Measurements from ENCODE around the gene NAA10.

Gene NAA10

GRCh38 chrX:153919281-153919680, 15.6 kb downstream of the NAA10 start:
- H3K27me3 ChIP-seq (ENCODE audit: control insufficient read depth in 1 of 2, insufficient read depth in 1 of 2, low read length in 2 of 2) = peaks cover 0 to 70% of the 10 kb centered on the region in 2 experiments
- no peak overlapping the region for H3K4ac ChIP-seq (ENCODE audit: low read depth in 1 of 2, low read length in 2 of 2)
- H4K91ac ChIP-seq (ENCODE audit: low read length) = no peak overlapping the region
- H2AFZ ChIP-seq (ENCODE audit: low read depth, low read length) = no peak overlapping the region
- peaks cover 3% of the 10 kb centered on the region for H3K4me1 ChIP-seq (ENCODE audit: control insufficient read depth, insufficient read depth, low read depth, low read length)
- H2BK12ac ChIP-seq (ENCODE audit: low read length in 2 of 2) = no peak overlapping the region
- H3K14ac ChIP-seq (ENCODE audit: low read length in 2 of 2) = no peak overlapping the region
- no peak overlapping the region for H3K23ac ChIP-seq (ENCODE audit: low read length in 2 of 2)
- no peak for DNase-seq
- H2BK120ac ChIP-seq (ENCODE audit: low read depth, low read length) = no peak overlapping the region
- H3K36me3 ChIP-seq (ENCODE audit: control insufficient read depth in 1 of 2, insufficient read depth in 2 of 2, low read depth in 1 of 2, low read length in 2 of 2) = no peaks in the 10 kb centered on the region
- no peak overlapping the region for H2BK5ac ChIP-seq (ENCODE audit: low read depth, low read length, poor library complexity, severe bottlenecking)
- no peak overlapping the region for H4K8ac ChIP-seq (ENCODE audit: low read length)
- no peak overlapping the region for H3K9ac ChIP-seq (ENCODE audit: low read length)
- WGBS = 94% methylated on average over 13 of the region's 13 CpGs
- H3K18ac ChIP-seq (ENCODE audit: low read depth in 1 of 2, low read length in 2 of 2) = no peak overlapping the region
- no peaks in the 10 kb centered on the region for H3K79me1 ChIP-seq (replicated peaks; ENCODE audit: low read length, poor library complexity, severe bottlenecking)
- no peak overlapping the region for H3K27ac ChIP-seq (ENCODE audit: low read length, poor library complexity, severe bottlenecking)
- H3K4me2 ChIP-seq (ENCODE audit: low read length, poor library complexity, severe bottlenecking) = no peak overlapping the region
- H3K4me3 ChIP-seq (ENCODE audit: insufficient read depth in 1 of 2, low read depth in 1 of 2, low read length in 2 of 2) = no peak overlapping the region
- H2AK5ac ChIP-seq (ENCODE audit: low read length, severe bottlenecking) = no peak overlapping the region
- H2BK15ac ChIP-seq (ENCODE audit: low read depth, poor library complexity, severe bottlenecking) = no peak overlapping the region
- no peaks in the 10 kb centered on the region for H3K9me3 ChIP-seq (ENCODE audit: control insufficient read depth, low read length)

GRCh38 chrX:153917869-153918268, 17.0 kb downstream of the NAA10 start:
- DNase-seq = no peak
- H3K4me1 ChIP-seq (ENCODE audit: control insufficient read depth, insufficient read depth, low read depth, low read length) = no peaks in the 10 kb centered on the region
- H3K23ac ChIP-seq (ENCODE audit: low read length in 2 of 2) = no peak overlapping the region
- no peak overlapping the region for H2AK5ac ChIP-seq (ENCODE audit: low read length, severe bottlenecking)
- H2BK5ac ChIP-seq (ENCODE audit: low read depth, low read length, poor library complexity, severe bottlenecking) = no peak overlapping the region
- no peaks in the 10 kb centered on the region for H3K79me1 ChIP-seq (replicated peaks; ENCODE audit: low read length, poor library complexity, severe bottlenecking)
- H3K4me3 ChIP-seq (ENCODE audit: insufficient read depth in 1 of 2, low read depth in 1 of 2, low read length in 2 of 2) = no peak overlapping the region
- H3K9ac ChIP-seq (ENCODE audit: low read length) = no peak overlapping the region
- H3K27me3 ChIP-seq (ENCODE audit: control insufficient read depth in 1 of 2, insufficient read depth in 1 of 2, low read length in 2 of 2) = peaks cover 0 to 63% of the 10 kb centered on the region in 2 experiments
- WGBS = 89% methylated on average over 6 of the region's 6 CpGs
- no peak overlapping the region for H3K4me2 ChIP-seq (ENCODE audit: low read length, poor library complexity, severe bottlenecking)
- no peaks in the 10 kb centered on the region for H3K9me3 ChIP-seq (ENCODE audit: control insufficient read depth, low read length)
- no peak overlapping the region for H3K14ac ChIP-seq (ENCODE audit: low read length in 2 of 2)
- H3K18ac ChIP-seq (ENCODE audit: low read depth in 1 of 2, low read length in 2 of 2) = no peak overlapping the region
- H4K8ac ChIP-seq (ENCODE audit: low read length) = no peak overlapping the region
- H3K4ac ChIP-seq (ENCODE audit: low read depth in 1 of 2, low read length in 2 of 2) = no peak overlapping the region
- no peak overlapping the region for H2AFZ ChIP-seq (ENCODE audit: low read depth, low read length)
- H3K27ac ChIP-seq (ENCODE audit: low read length, poor library complexity, severe bottlenecking) = no peak overlapping the region
- H4K91ac ChIP-seq (ENCODE audit: low read length) = no peak overlapping the region
- H2BK120ac ChIP-seq (ENCODE audit: low read depth, low read length) = no peak overlapping the region
- no peak overlapping the region for H2BK12ac ChIP-seq (ENCODE audit: low read length in 2 of 2)
- no peaks in the 10 kb centered on the region for H3K36me3 ChIP-seq (ENCODE audit: control insufficient read depth in 1 of 2, insufficient read depth in 2 of 2, low read depth in 1 of 2, low read length in 2 of 2)
- no peak overlapping the region for H2BK15ac ChIP-seq (ENCODE audit: low read depth, poor library complexity, severe bottlenecking)

- WGBS = 97% methylated on average over 17 of the region's 17 CpGs
- Histone ChIP-seq H3K36me3 (ENCODE audit: control insufficient read depth in 1 of 2, insufficient read depth in 2 of 2, low read depth in 1 of 2, low read length in 2 of 2) (no peaks in the 10 kb centered on the region), H2AFZ (ENCODE audit: low read depth, low read length) (no peak overlapping the region), H2BK15ac (ENCODE audit: low read depth, poor library complexity, severe bottlenecking) (no peak overlapping the region), H2BK5ac (ENCODE audit: low read depth, low read length, poor library complexity, severe bottlenecking) (no peak overlapping the region), H3K9me3 (ENCODE audit: control insufficient read depth, low read length) (no peaks in the 10 kb centered on the region), H3K9ac (ENCODE audit: low read length) (no peak overlapping the region), H3K4ac (ENCODE audit: low read depth in 1 of 2, low read length in 2 of 2) (no peak overlapping the region), H4K8ac (ENCODE audit: low read length) (no peak overlapping the region), H3K23ac (ENCODE audit: low read length in 2 of 2) (no peak overlapping the region), H2BK12ac (ENCODE audit: low read length in 2 of 2) (no peak overlapping the region), H3K4me2 (ENCODE audit: low read length, poor library complexity, severe bottlenecking) (no peak overlapping the region), H2AK5ac (ENCODE audit: low read length, severe bottlenecking) (no peak overlapping the region), H3K14ac (ENCODE audit: low read length in 2 of 2) (no peak overlapping the region), H2BK120ac (ENCODE audit: low read depth, low read length) (no peak overlapping the region), H3K27ac (ENCODE audit: low read length, poor library complexity, severe bottlenecking) (no peak overlapping the region), H3K79me1 (replicated peaks; ENCODE audit: low read length, poor library complexity, severe bottlenecking) (no peaks in the 10 kb centered on the region), H3K27me3 (ENCODE audit: control insufficient read depth in 1 of 2, insufficient read depth in 1 of 2, low read length in 2 of 2) (peaks cover 0 to 53% of the 10 kb centered on the region in 2 experiments), H4K91ac (ENCODE audit: low read length) (no peak overlapping the region), H3K4me3 (ENCODE audit: insufficient read depth in 1 of 2, low read depth in 1 of 2, low read length in 2 of 2) (no peak overlapping the region), H3K18ac (ENCODE audit: low read depth in 1 of 2, low read length in 2 of 2) (no peak overlapping the region), H3K4me1 (ENCODE audit: control insufficient read depth, insufficient read depth, low read depth, low read length) (peaks cover 2% of the 10 kb centered on the region)
- DNase-seq = no peak
Measured at GRCh38 chrX:153913701-153914100, 21.1 kb downstream of the NAA10 start.

DNA sequence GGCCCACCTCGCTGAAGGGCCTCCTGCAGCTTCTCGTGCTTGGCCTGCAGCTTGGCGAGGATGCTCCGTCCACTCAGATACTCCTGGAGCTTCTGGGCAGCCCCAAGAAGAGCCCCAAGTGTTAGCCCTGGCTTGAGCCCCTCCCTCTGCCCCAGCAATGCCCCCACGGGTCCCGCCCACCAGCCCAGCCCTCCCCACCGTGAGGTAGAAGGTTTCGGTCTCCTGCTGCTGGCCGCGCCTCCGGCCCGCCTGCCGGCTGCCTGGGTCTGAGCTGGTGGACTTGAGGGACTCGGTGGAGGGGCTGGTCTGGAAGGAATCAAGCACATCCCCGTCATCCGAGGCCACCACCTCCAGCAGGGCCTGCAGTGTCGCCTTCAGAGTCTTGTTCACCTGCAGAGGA, 21.6 kb downstream of the NAA10 start:
- Histone ChIP-seq H3K27me3 (ENCODE audit: control insufficient read depth in 1 of 2, insufficient read depth in 1 of 2, low read length in 2 of 2) (peaks cover 0 to 51% of the 10 kb centered on the region in 2 experiments), H3K9me3 (ENCODE audit: control insufficient read depth, low read length) (no peaks in the 10 kb centered on the region), H2AK5ac (ENCODE audit: low read length, severe bottlenecking) (no peak overlapping the region), H4K8ac (ENCODE audit: low read length) (no peak overlapping the region), H2BK15ac (ENCODE audit: low read depth, poor library complexity, severe bottlenecking) (no peak overlapping the region), H2BK12ac (ENCODE audit: low read length in 2 of 2) (no peak overlapping the region), H3K4ac (ENCODE audit: low read depth in 1 of 2, low read length in 2 of 2) (no peak overlapping the region), H3K14ac (ENCODE audit: low read length in 2 of 2) (no peak overlapping the region), H2BK120ac (ENCODE audit: low read depth, low read length) (no peak overlapping the region), H3K18ac (ENCODE audit: low read depth in 1 of 2, low read length in 2 of 2) (no peak overlapping the region), H3K27ac (ENCODE audit: low read length, poor library complexity, severe bottlenecking) (no peak overlapping the region), H3K9ac (ENCODE audit: low read length) (no peak overlapping the region), H3K23ac (ENCODE audit: low read length in 2 of 2) (no peak overlapping the region), H2BK5ac (ENCODE audit: low read depth, low read length, poor library complexity, severe bottlenecking) (no peak overlapping the region), H3K4me2 (ENCODE audit: low read length, poor library complexity, severe bottlenecking) (no peak overlapping the region), H3K4me1 (ENCODE audit: control insufficient read depth, insufficient read depth, low read depth, low read length) (peaks cover 2% of the 10 kb centered on the region), H3K4me3 (ENCODE audit: insufficient read depth in 1 of 2, low read depth in 1 of 2, low read length in 2 of 2) (no peak overlapping the region), H2AFZ (ENCODE audit: low read depth, low read length) (no peak overlapping the region), H3K79me1 (replicated peaks; ENCODE audit: low read length, poor library complexity, severe bottlenecking) (no peaks in the 10 kb centered on the region), H4K91ac (ENCODE audit: low read length) (no peak overlapping the region), H3K36me3 (ENCODE audit: control insufficient read depth in 1 of 2, insufficient read depth in 2 of 2, low read depth in 1 of 2, low read length in 2 of 2) (no peaks in the 10 kb centered on the region)
- DNase-seq = no peak
- WGBS = 69% methylated on average over 8 of the region's 17 CpGs

Data from mesenchymal stem cell (in vitro differentiated cells and primary cell).